Iris pigment epithelial cell (primary cell): ENCODE results near the gene KCNN4.
"Not testable (repeated sequence)": the region's sequence is repeated elsewhere in the genome, so short reads cannot be mapped to it uniquely, and the experiment has no call there.

Source experiments
- DNase-seq: peaks from one replicate; pipeline ENCODE4 v3.0.0-alpha.2; 2011; ENCODE audit warnings: low read depth

Gene KCNN4

GRCh38 chr19:43774103-43774939 lies 6.5 kb downstream of the KCNN4 start:
- DNase-seq, result peak; percentile 84

- no peak for DNase-seq
Measured at GRCh38 chr19:43773725-43774102, 7.1 kb downstream of the KCNN4 start.

GRCh38 chr19:43769256-43769655 lies 11.5 kb downstream of the KCNN4 start:
- no peak for DNase-seq

- DNase-seq, result no peak
Measured at GRCh38 chr19:43768273-43769050, 12.3 kb downstream of the KCNN4 start.

- DNase-seq, result no peak
Measured at GRCh38 chr19:43767818-43768217, 13.0 kb downstream of the KCNN4 start.

- DNase-seq, result no peak
Measured at GRCh38 chr19:43767316-43767715, 13.5 kb downstream of the KCNN4 start.

- DNase-seq, result no peak
Measured at GRCh38 chr19:43766755-43767043, 14.1 kb downstream of the KCNN4 start.

GRCh38 chr19:43765109-43765876 lies 15.5 kb downstream of the KCNN4 start:
- peak; percentile 98 for DNase-seq

- DNase-seq, result not testable (repeated sequence)
Measured at GRCh38 chr19:43764684-43765083, 16.1 kb downstream of the KCNN4 start.

GRCh38 chr19:43763473-43763939 lies 17.3 kb downstream of the KCNN4 start:
- peak; percentile 57 for DNase-seq

- no peak for DNase-seq
Measured at GRCh38 chr19:43762814-43763213, 18.0 kb downstream of the KCNN4 start.

GRCh38 chr19:43760941-43761340 lies 19.8 kb downstream of the KCNN4 start:
- peak; percentile 56 for DNase-seq

- peak; percentile 87 for DNase-seq
Measured at GRCh38 chr19:43759515-43759914, 21.3 kb downstream of the KCNN4 start.

GRCh38 chr19:43755256-43755801 lies 25.4 kb downstream of the KCNN4 start:
- peak; percentile 55 for DNase-seq

- peak; percentile 95 for DNase-seq
Measured at GRCh38 chr19:43754503-43755255, 26.1 kb downstream of the KCNN4 start, which contains the start of gene SMG9. Gene SMG9, minus strand, starts transcription at chr19:43754962. Its CDS starts 4,221 bp downstream, at chr19:43750741.

GRCh38 chr19:43754253-43754502 lies 26.6 kb downstream of the KCNN4 start:
- DNase-seq, result no peak

GRCh38 chr19:43752287-43752875 lies 28.4 kb downstream of the KCNN4 start:
- no peak for DNase-seq

- peak; percentile 70 for DNase-seq
Measured at GRCh38 chr19:43751466-43752220, 29.1 kb downstream of the KCNN4 start.

- DNase-seq, result no peak
Measured at GRCh38 chr19:43749898-43750297, 30.9 kb downstream of the KCNN4 start.

- DNase-seq, result no peak
Measured at GRCh38 chr19:43749152-43749551, 31.6 kb downstream of the KCNN4 start.

- DNase-seq, result no peak
Measured at GRCh38 chr19:43748685-43749084, 32.1 kb downstream of the KCNN4 start.
